ENCODE measurements around the gene RABEPK. TPM values are rescaled to one million over a fixed set of nuclear protein-coding genes. Genes with fewer than 3 reads are reported as not detected.
"Not testable (repeated sequence)": the region's sequence is repeated elsewhere in the genome, so short reads cannot be mapped to it uniquely, and the experiment has no call there.

RABEPK gene
- total RNA-seq, 1 donor from 2014 or later: 20.3 TPM

GRCh38 chr9:125194466-125194865 lies 5.9 kb upstream of the RABEPK start:
- not testable (repeated sequence) for DNase-seq (ENCODE audit: low spot score)

DNA sequence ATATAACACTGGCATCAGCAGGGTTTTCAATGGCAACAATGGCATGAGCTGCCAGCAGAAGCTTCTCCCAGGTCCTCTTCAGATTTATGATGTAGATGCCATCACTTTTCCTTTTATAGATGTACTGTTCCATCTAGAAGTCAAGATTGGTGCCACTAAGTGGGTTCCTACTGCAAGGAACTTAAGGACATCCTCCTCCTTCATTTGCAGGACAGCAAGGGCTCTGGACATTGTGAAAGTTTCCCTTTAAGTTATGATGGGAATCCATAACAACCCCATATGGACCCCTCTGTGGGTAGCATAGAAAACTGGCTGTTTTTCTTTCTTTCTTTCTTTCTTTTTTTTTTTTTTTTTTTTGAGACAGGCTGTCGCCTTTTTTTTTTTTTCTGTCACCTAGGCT lies 4.8 kb upstream of the RABEPK start:
- not testable (repeated sequence) for DNase-seq (ENCODE audit: low spot score)

- no peak for DNase-seq (ENCODE audit: low spot score)
These were observed 2.7 kb downstream of the RABEPK start for GRCh38 chr9:125202846-125203618.

GRCh38 chr9:125204477-125204876 lies 4.1 kb downstream of the RABEPK start:
- no peak for DNase-seq (ENCODE audit: low spot score)

DNA sequence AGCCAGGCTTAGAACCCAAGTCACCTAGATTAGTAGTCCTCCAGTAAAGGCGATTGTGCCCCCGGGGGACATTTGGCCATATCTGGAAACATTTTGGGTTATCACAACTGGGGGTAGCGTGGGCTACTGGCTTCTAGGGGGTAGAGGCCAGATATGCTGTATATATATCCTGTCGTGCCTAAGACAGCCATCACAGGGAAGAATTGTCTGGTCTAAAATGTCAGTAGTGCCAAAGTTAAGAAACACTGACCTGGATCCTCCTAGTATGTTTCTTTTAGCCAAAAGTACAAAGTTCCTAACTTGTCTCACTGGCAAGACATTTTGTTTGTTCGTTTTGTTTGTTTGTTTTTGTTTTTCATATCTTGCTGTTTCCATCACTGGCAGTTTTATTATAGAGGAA lies 13.8 kb downstream of the RABEPK start:
- DNase-seq (ENCODE audit: low spot score): no peak

DNA sequence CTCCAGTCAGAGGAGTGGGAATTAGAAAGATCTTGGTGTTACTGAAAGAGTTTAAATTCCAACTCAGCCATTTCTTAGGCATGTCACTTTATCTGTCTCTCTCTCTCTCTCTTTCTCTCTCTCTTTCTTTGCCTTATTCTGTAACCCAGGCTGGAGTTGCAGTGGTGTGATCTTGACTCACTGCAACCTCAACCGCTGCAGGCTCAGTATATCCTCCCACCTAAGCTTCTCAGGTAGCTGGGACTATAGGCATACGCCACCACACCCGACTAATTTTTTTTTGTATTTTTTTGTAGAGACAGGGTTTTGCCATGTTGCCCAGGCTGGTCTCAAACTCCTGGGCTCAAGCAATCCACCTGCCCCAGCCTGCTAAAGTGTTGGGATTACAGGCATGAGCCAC lies 18.3 kb downstream of the RABEPK start:
- DNase-seq (ENCODE audit: low spot score): no peak

GRCh38 chr9:125224858-125225257 lies 24.5 kb downstream of the RABEPK start:
- DNase-seq (ENCODE audit: low spot score): not testable (repeated sequence)

DNA sequence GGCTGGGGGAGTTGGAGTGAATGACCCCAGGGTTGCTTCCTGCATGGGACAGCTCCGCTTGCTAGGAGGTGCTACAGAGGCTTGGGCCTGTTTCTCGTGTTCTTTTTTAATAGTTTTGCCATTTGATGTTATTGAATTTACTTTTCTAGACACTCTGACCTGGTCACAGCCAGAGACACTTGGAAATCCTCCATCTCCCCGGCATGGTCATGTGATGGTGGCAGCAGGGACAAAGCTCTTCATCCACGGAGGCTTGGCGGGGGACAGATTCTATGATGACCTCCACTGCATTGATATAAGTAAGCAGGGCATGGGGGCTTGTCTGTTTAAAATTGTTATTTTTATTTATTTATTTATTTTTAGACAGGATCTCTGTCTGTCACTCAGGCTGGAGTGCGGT lies 27.4 kb downstream of the RABEPK start:
- DNase-seq (ENCODE audit: low spot score): no peak

GRCh38 chr9:125233678-125234077 lies 33.3 kb downstream of the RABEPK start:
- DNase-seq (ENCODE audit: low spot score): no peak

GRCh38 chr9:125234099-125234498 lies 33.8 kb downstream of the RABEPK start:
- not testable (repeated sequence) for DNase-seq (ENCODE audit: low spot score)

GRCh38 chr9:125235804-125236519 lies 35.6 kb downstream of the RABEPK start:
- no peak for DNase-seq (ENCODE audit: low spot score)

DNA sequence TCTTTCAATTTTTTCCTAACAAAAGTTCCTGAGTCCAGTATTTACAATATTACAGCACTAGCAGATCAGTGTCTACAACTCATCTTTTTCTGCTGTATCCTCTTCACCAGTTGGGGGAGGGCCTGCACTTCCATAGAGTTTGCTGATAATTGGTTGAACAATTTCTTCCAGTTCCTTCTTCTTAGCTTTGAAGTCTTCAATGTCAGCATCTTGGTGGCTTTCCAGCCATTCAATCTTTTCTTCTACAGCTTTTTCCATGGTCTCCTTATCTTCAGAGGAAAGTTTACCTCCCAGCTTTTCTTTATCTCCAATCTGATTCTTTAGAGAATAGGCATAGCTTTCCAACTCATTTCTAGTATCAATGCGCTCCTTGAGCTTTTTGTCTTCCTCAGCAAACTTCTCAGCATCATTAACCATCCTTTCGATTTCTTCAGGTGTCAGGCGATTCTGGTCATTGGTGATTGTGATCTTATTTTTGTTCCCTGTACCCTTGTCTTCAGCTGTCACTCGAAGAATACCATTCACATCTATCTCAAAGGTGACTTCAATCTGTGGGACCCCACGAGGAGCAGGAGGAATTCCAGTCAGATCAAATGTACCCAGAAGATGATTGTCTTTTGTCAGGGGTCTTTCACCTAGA lies 36.3 kb downstream of the RABEPK start:
- DNase-seq (ENCODE audit: low spot score): not testable (repeated sequence)

- DNase-seq (ENCODE audit: low spot score): no peak
These were observed 38.0 kb downstream of the RABEPK start for GRCh38 chr9:125238127-125238914.

DNA sequence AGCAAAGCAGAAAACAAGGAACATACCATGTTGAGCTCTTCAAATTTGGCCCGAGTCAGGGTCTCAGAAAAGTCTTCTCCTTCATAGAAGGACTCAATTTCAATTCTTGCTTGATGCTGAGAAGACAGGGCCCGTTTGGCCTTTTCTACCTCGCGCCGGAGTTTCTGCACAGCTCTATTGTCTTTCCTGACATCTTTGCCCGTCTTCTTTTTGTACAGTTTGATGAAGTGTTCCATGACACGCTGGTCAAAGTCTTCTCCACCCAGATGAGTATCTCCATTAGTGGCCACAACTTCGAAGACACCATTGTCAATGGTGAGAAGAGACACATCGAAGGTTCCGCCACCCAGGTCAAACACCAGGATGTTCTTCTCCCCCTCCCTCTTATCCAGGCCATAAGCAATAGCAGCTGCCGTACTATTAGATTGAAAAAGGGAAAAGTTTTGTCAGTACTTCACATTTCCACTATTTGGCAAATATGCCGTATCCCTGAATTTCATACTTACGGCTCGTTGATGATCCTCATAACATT lies 38.6 kb downstream of the RABEPK start:
- no peak for DNase-seq (ENCODE audit: low spot score)

GRCh38 chr9:125239631-125240597 lies 39.6 kb downstream of the RABEPK start:
- DNase-seq (ENCODE audit: low spot score): no peak

DNA sequence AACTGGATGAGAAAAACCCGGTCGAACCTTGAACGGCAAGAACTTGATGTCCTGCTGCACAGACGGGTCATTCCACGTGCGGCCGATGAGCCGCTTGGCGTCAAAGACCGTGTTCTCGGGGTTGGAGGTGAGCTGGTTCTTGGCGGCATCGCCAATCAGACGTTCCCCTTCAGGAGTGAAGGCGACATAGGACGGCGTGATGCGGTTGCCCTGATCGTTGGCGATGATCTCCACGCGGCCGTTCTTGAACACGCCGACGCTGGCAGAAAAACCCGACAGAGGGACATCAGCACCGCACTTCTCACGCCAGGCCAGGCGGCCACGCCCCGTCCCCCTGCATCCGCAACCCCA lies 40.3 kb downstream of the RABEPK start:
- peak; percentile 59 for DNase-seq (ENCODE audit: low spot score)

GRCh38 chr9:125241000-125241862 lies 40.9 kb downstream of the RABEPK start, which contains the start of gene HSPA5:
TSS of gene HSPA5 (minus strand) at chr9:125241343. CDS start at chr9:125241126, 217 bp downstream.
- peak; percentile 100 for DNase-seq (ENCODE audit: low spot score)

GRCh38 chr9:125241863-125242739 lies 41.8 kb downstream of the RABEPK start:
- DNase-seq (ENCODE audit: low spot score): peak; percentile 55

Measured in ureter (tissue), 1 donor.